H1 (cell line): Measurements from ENCODE around the gene PDZD8. TPM values are rescaled to one million over a fixed set of nuclear protein-coding genes. Genes with fewer than 3 reads are reported as not detected.

Source experiments
- CTCF ChIA-PET: fragments of 300-600 bp; sonication (Branson Sonifier 250); formaldehyde crosslinking; loops from one replicate; lab custom pipeline; 2021; ENCODE audit not compliant: partially characterized antibody; lab: Charles Lee
- POLR2A ChIA-PET: fragments of 300-600 bp; sonication (Branson Sonifier 250); formaldehyde crosslinking; loops from one replicate; lab custom pipeline; 2021; ENCODE audit warnings: inconsistent platforms; ENCODE audit not compliant: partially characterized antibody; lab: Charles Lee
- DNase-seq, 2 experiments: peaks; one replicate each; pipeline versions ENCODE4 v3.0.0 to v3.0.0-alpha.2; 2010 to 2022; ENCODE audit warnings: low spot score in 2 of 2, low read depth in 1 of 2, mixed read lengths in 1 of 2
- FAIRE-seq: peaks from 2 replicates; lab custom pipeline; 2011; peaks lifted over from hg19 to GRCh38; lab: Jason Lieb, UNC
- H2AFZ ChIP-seq: 2 replicates; pipeline ENCODE4 v1.8.1; 2012; ENCODE audit warnings: low read length, inconsistent platforms
- H2AK5ac ChIP-seq: 2 replicates; pipeline ENCODE4 v1.6.1; 2013; ENCODE audit warnings: low read depth, low read length
- H2BK120ac ChIP-seq: replicated peaks from 2 replicates; pipeline ENCODE3; 2013; ENCODE audit warnings: low read depth, low read length, inconsistent platforms
- H2BK12ac ChIP-seq: 2 replicates; pipeline ENCODE4 v1.6.1; 2013; ENCODE audit warnings: low read depth, low read length
- H2BK15ac ChIP-seq: 2 replicates; pipeline ENCODE4 v1.6.1; 2013; ENCODE audit warnings: low read length
- H2BK20ac ChIP-seq: 2 replicates; pipeline ENCODE4 v1.6.1; 2013; ENCODE audit warnings: low read length
- H2BK5ac ChIP-seq: 2 replicates; pipeline ENCODE4 v1.6.1; 2013; ENCODE audit warnings: low read depth, low read length
- H3K14ac ChIP-seq: 2 replicates; pipeline ENCODE4 v1.6.1; 2013; ENCODE audit warnings: inconsistent platforms; ENCODE audit not compliant: insufficient read length
- H3K18ac ChIP-seq: 2 replicates; pipeline ENCODE4 v1.6.1; 2013; ENCODE audit warnings: low read length; ENCODE audit errors: extremely low read depth
- H3K23ac ChIP-seq: 2 replicates; pipeline ENCODE4 v1.6.1; 2013; ENCODE audit warnings: inconsistent platforms; ENCODE audit not compliant: insufficient read length
- H3K23me2 ChIP-seq: 2 replicates; pipeline ENCODE4 v1.6.1; 2013; ENCODE audit warnings: low read depth, low read length
- H3K27ac ChIP-seq: 2 replicates; pipeline ENCODE4 v1.6.1; 2011; ENCODE audit warnings: low read depth, low read length, inconsistent platforms
- H3K27me3 ChIP-seq, 4 experiments: replicated peaks in 1 of 4; 1 replicate in 1 of 4; 2 replicates in 3 of 4; pipeline versions ENCODE4 v1.6.1 to v1.8.1; 2011 to 2013; ENCODE audit warnings: low read length in 3 of 4, mild to moderate bottlenecking in 3 of 4, inconsistent platforms in 2 of 4, mixed read lengths in 2 of 4, moderate library complexity in 1 of 4; ENCODE audit not compliant: control insufficient read depth in 3 of 4, insufficient read depth in 3 of 4; ENCODE audit errors: extremely low read depth in 1 of 4
- H3K36me3 ChIP-seq, 4 experiments: 2 replicates each; pipeline versions ENCODE4 v1.6.1 to v1.8.1; 2011 to 2013; ENCODE audit warnings: mild to moderate bottlenecking in 4 of 4, low read length in 3 of 4, moderate library complexity in 2 of 4, control low read depth in 1 of 4, inconsistent platforms in 1 of 4; ENCODE audit not compliant: insufficient read depth in 4 of 4, control insufficient read depth in 2 of 4
- H3K4ac ChIP-seq: replicated peaks from 2 replicates; pipeline ENCODE3; 2013; ENCODE audit warnings: low read length, low read depth, mixed read lengths, inconsistent platforms; ENCODE audit not compliant: insufficient read length
- H3K4me1 ChIP-seq, 4 experiments: replicated peaks in 1 of 4; 1 replicate in 1 of 4; 2 replicates in 3 of 4; pipeline versions ENCODE4 v1.6.1 to v1.8.1; 2011 to 2013; ENCODE audit warnings: low read length in 3 of 4, inconsistent platforms in 2 of 4, mixed read lengths in 1 of 4; ENCODE audit not compliant: insufficient read depth in 4 of 4, control insufficient read depth in 3 of 4
- H3K4me2 ChIP-seq, 2 experiments: 2 replicates each; pipeline versions ENCODE4 v1.6.1 to v1.8.1; 2011 to 2013; ENCODE audit warnings: low read depth in 2 of 2, low read length in 2 of 2, control low read depth in 1 of 2, inconsistent platforms in 1 of 2, mild to moderate bottlenecking in 1 of 2; ENCODE audit not compliant: insufficient read depth in 1 of 2
- H3K4me3 ChIP-seq, 4 experiments: fragments of 200-600, 300-600 bp in 1 of 4; sonication (generic), shearing (Covaris generic), sonication (Bioruptor Twin) in 1 of 4; 2 replicates each; pipeline versions ENCODE4 v1.5.1 to v1.8.1; 2011 to 2016; ENCODE audit warnings: low read length in 4 of 4, low read depth in 3 of 4, control low read depth in 2 of 4, inconsistent platforms in 2 of 4, mild to moderate bottlenecking in 2 of 4, mixed read lengths in 1 of 4, moderate library complexity in 1 of 4; ENCODE audit not compliant: insufficient read depth in 2 of 4; ENCODE audit errors: extremely low read depth in 1 of 4
- H3K56ac ChIP-seq: replicated peaks from 2 replicates; pipeline ENCODE3; 2013; ENCODE audit warnings: low read depth, mild to moderate bottlenecking, mixed read lengths, low read length, inconsistent platforms; ENCODE audit not compliant: insufficient read length
- H3K79me1 ChIP-seq: 2 replicates; pipeline ENCODE4 v1.6.1; 2013; ENCODE audit warnings: low read depth, low read length, control low read depth
- H3K79me2 ChIP-seq, 2 experiments: 2 replicates each; pipeline versions ENCODE4 v1.6.1 to v1.8.1; 2012 to 2013; ENCODE audit warnings: low read length in 2 of 2, mild to moderate bottlenecking in 2 of 2, inconsistent platforms in 1 of 2; ENCODE audit not compliant: insufficient read depth in 2 of 2, control insufficient read depth in 1 of 2
- H3K9ac ChIP-seq, 4 experiments: replicated peaks in 1 of 4; 1 replicate in 1 of 4; 2 replicates in 3 of 4; pipeline versions ENCODE4 v1.6.1 to v1.8.1; 2011 to 2013; ENCODE audit warnings: low read depth in 3 of 4, low read length in 3 of 4, control low read depth in 2 of 4, mild to moderate bottlenecking in 2 of 4, moderate library complexity in 2 of 4, inconsistent platforms in 1 of 4; ENCODE audit errors: extremely low read depth in 1 of 4
- H3K9me3 ChIP-seq, 2 experiments: 2 replicates each; pipeline versions ENCODE4 v1.6.1 to v1.8.1; 2012 to 2013; ENCODE audit warnings: mild to moderate bottlenecking in 2 of 2, moderate library complexity in 2 of 2, control low read depth in 1 of 2, inconsistent platforms in 1 of 2, low read depth in 1 of 2, low read length in 1 of 2, mixed read lengths in 1 of 2; ENCODE audit not compliant: insufficient read depth in 2 of 2
- H4K20me1 ChIP-seq, 2 experiments: replicated peaks in 1 of 2; 2 replicates each; pipeline versions ENCODE3 to v1.8.1; 2011 to 2013; ENCODE audit warnings: inconsistent platforms in 2 of 2, low read length in 2 of 2, mild to moderate bottlenecking in 1 of 2; ENCODE audit not compliant: insufficient read depth in 2 of 2, control insufficient read depth in 1 of 2
- H4K5ac ChIP-seq: 2 replicates; pipeline ENCODE4 v1.6.1; 2013; ENCODE audit warnings: low read length, low read depth, mixed read lengths, inconsistent platforms; ENCODE audit not compliant: insufficient read length
- H4K8ac ChIP-seq: 2 replicates; pipeline ENCODE4 v1.8.0; 2013; ENCODE audit warnings: mild to moderate bottlenecking, moderate library complexity, low read length, inconsistent platforms; ENCODE audit not compliant: insufficient read depth; ENCODE audit errors: extremely low read depth
- H4K91ac ChIP-seq: replicated peaks from 2 replicates; pipeline ENCODE3; 2013; ENCODE audit warnings: low read length, mixed read lengths, inconsistent platforms; ENCODE audit not compliant: insufficient read length
- CREB1 ChIP-seq: IDR thresholded peaks from 2 replicates; pipeline ENCODE4 v1.6.1; 2012; ENCODE audit warnings: inconsistent platforms
- KDM1A ChIP-seq: fragments of 200-600, 300-600 bp; sonication (generic); IDR thresholded peaks from 2 replicates; pipeline ENCODE4 v1.7.1; 2016; ENCODE audit warnings: mild to moderate bottlenecking, low read length, borderline replicate concordance
- MAFK ChIP-seq: IDR thresholded peaks from 2 replicates; pipeline ENCODE4 v1.6.1; 2012; ENCODE audit warnings: low read depth, mild to moderate bottlenecking, improper control_type of control experiment, low read length
- NANOG ChIP-seq: IDR thresholded peaks from 2 replicates; pipeline ENCODE4 v1.6.1; 2011; ENCODE audit warnings: low read length, low read depth, mild to moderate bottlenecking, inconsistent platforms; ENCODE audit not compliant: insufficient read depth, poor library complexity, severe bottlenecking
- POLR2A ChIP-seq, 2 experiments: IDR thresholded peaks; 1 replicate in 1 of 2; 2 replicates in 1 of 2; pipeline ENCODE4 v1.6.1; 2011; ENCODE audit warnings: low read depth in 2 of 2, low read length in 2 of 2, mild to moderate bottlenecking in 2 of 2; ENCODE audit errors: control extremely low read depth in 1 of 2
- SP1 ChIP-seq: IDR thresholded peaks from 2 replicates; pipeline ENCODE4 v1.6.1; 2011; ENCODE audit warnings: low read depth, low read length
- SUZ12 ChIP-seq: fragments of 200-600 bp; sonication (generic); IDR thresholded peaks from 2 replicates; pipeline ENCODE4 v1.6.1; 2012; ENCODE audit warnings: mild to moderate bottlenecking, inconsistent platforms, low read length, moderate library complexity, mixed read lengths
- WGBS, 2 experiments: shearing (Covaris generic) in 1 of 2; methylation state at CpG; one replicate each; pipeline versions ENCODE4 v1.1.6 to v1.1.7; 2013 to 2015; ENCODE audit warnings: low lambda C conversion rate in 2 of 2, mixed read lengths in 2 of 2, inconsistent platforms in 1 of 2, low coverage in 1 of 2, missing lambda C conversion rate in 1 of 2; ENCODE audit not compliant: insufficient replicate concordance in 2 of 2, insufficient coverage in 1 of 2, insufficient read length in 1 of 2; ENCODE audit errors: extremely low coverage in 1 of 2, missing lambda C conversion rate in 1 of 2; 5-methylcytosine and 5-hydroxymethylcytosine counted together
- polyA plus RNA-seq, 7 experiments: library from polyadenylated mRNA; depleted of rRNA in 3 of 7; stranded (reverse) in 5 of 7; unstranded in 2 of 7; fragments of >200 nt in 5 of 7; fragments of 200-250 nt in 2 of 7; gene quantifications; 1 replicate in 5 of 7; 2 replicates in 1 of 7; 4 replicates in 1 of 7; pipeline versions ENCODE4 v1.2.1 to v1.2.3, GENCODE V29; 2011 to 2013; ENCODE audit warnings: missing spikeins in 2 of 7, mixed read lengths in 2 of 7
- total RNA-seq: library from RNA; stranded (reverse); fragmentation: NEBNext Ultra II Directional; extraction: Animal tissue kit (Norgen Biotek cat#: 25700); gene quantifications from 2 replicates; pipeline ENCODE4 v1.2.1, GENCODE V29; 2021

The PDZD8 gene
- total and polyA plus RNA-seq, 2 of the 8 experiments (the other 6 are each of a cell fraction or from before 2014, with no cell fraction given) = 10.9 to 50.1 TPM

DNA sequence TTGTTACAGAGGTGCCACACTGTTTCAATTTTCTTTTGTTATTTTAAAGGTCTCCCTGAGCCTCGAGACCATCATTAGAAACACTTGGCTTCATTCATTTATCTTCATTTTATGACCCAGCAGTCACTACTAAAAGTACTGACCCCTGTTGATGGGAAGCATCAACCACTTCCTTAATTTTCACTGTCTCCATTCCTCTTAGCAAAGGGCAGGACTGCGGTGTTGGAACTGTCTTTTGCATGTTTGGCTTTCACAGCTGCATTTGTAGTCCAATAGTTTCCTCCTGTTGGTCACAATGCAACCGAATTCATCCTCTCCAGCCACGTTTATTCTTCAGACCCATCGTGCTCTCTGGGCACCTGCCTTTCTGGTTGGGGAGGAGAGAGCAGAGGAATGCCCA lies 46.7 kb upstream of the PDZD8 start:
- WGBS, 2 experiments = 86% methylated on average over 5 of the region's 5 CpGs; no CpG with 5 or more reads in 1 of the 2 experiments
- H3K14ac ChIP-seq = no peak overlapping the region
- DNase-seq = no peak
- no peak overlapping the region for H3K4ac ChIP-seq
- no peak overlapping the region for H2BK120ac ChIP-seq
- no peak overlapping the region for H4K5ac ChIP-seq
- H3K36me3 ChIP-seq = no peaks in the 10 kb centered on the region
- H3K18ac ChIP-seq = no peak overlapping the region
- H2BK12ac ChIP-seq = no peak overlapping the region
- no peaks in the 10 kb centered on the region; a peak in 1 of 4 replicates for H3K9me3 ChIP-seq
- ChIA-PET CTCF (interaction anchor here (1.9 kb wide), 1 partner anchor 21 kb away, joined by 4 read pairs; no protein-coding TSS in a partner anchor), POLR2A (no interaction called here)
- no peak for FAIRE-seq
- no peak overlapping the region for H2AFZ ChIP-seq
- no peak overlapping the region for H4K8ac ChIP-seq
- H3K79me1 ChIP-seq = no peaks in the 10 kb centered on the region
- no peak overlapping the region for H3K9ac ChIP-seq
- no peak overlapping the region for H3K56ac ChIP-seq
- H2BK20ac ChIP-seq = no peak overlapping the region
- H4K20me1 ChIP-seq = no peaks in the 10 kb centered on the region
- H2BK15ac ChIP-seq = no peak overlapping the region
- H3K4me2 ChIP-seq = no peak overlapping the region
- H3K79me2 ChIP-seq = no peaks in the 10 kb centered on the region
- no peak overlapping the region for H2BK5ac ChIP-seq
- no peak for TF ChIP-seq POLR2A (IDR thresholded peaks at IDR 0.05; ENCODE audit: control extremely low read depth in 1 of 2, low read depth in 2 of 2, low read length in 2 of 2)
- TF ChIP-seq NANOG = no peak
- TF ChIP-seq SP1 = no peak
- TF ChIP-seq MAFK = no peak
- no peak for TF ChIP-seq SUZ12
- TF ChIP-seq CREB1 = no peak
- no peak for TF ChIP-seq KDM1A
- no peak overlapping the region for H3K27ac ChIP-seq
- H3K23ac ChIP-seq = no peak overlapping the region
- H3K27me3 ChIP-seq = no peaks in the 10 kb centered on the region
- H3K23me2 ChIP-seq = no peaks in the 10 kb centered on the region
- H3K4me1 ChIP-seq = peaks cover 2 to 13% (median 8%) of the 10 kb centered on the region in 4 experiments; a peak in 6 of 7 replicates
- no peak overlapping the region for H2AK5ac ChIP-seq
- no peak overlapping the region for H3K4me3 ChIP-seq
- no peak overlapping the region for H4K91ac ChIP-seq
